H1 (cell line): ENCODE data around the gene C12orf75. TPM values are rescaled to one million over a fixed set of nuclear protein-coding genes. Genes with fewer than 3 reads are reported as not detected.

Experiments
- CTCF ChIA-PET: fragments of 300-600 bp; sonication (Branson Sonifier 250); formaldehyde crosslinking; loops from one replicate; lab custom pipeline; 2021; ENCODE audit not compliant: partially characterized antibody; lab: Charles Lee
- POLR2A ChIA-PET: fragments of 300-600 bp; sonication (Branson Sonifier 250); formaldehyde crosslinking; loops from one replicate; lab custom pipeline; 2021; ENCODE audit warnings: inconsistent platforms; ENCODE audit not compliant: partially characterized antibody; lab: Charles Lee
- DNase-seq, 2 experiments: peaks; one replicate each; pipeline versions ENCODE4 v3.0.0 to v3.0.0-alpha.2; 2010 to 2022; ENCODE audit warnings: low spot score in 2 of 2, low read depth in 1 of 2, mixed read lengths in 1 of 2
- FAIRE-seq: peaks from 2 replicates; lab custom pipeline; 2011; peaks lifted over from hg19 to GRCh38; lab: Jason Lieb, UNC
- H2AFZ ChIP-seq: 2 replicates; pipeline ENCODE4 v1.8.1; 2012; ENCODE audit warnings: low read length, inconsistent platforms
- H2AK5ac ChIP-seq: 2 replicates; pipeline ENCODE4 v1.6.1; 2013; ENCODE audit warnings: low read depth, low read length
- H2BK120ac ChIP-seq: replicated peaks from 2 replicates; pipeline ENCODE3; 2013; ENCODE audit warnings: low read depth, low read length, inconsistent platforms
- H2BK12ac ChIP-seq: 2 replicates; pipeline ENCODE4 v1.6.1; 2013; ENCODE audit warnings: low read depth, low read length
- H2BK15ac ChIP-seq: 2 replicates; pipeline ENCODE4 v1.6.1; 2013; ENCODE audit warnings: low read length
- H2BK20ac ChIP-seq: 2 replicates; pipeline ENCODE4 v1.6.1; 2013; ENCODE audit warnings: low read length
- H2BK5ac ChIP-seq: 2 replicates; pipeline ENCODE4 v1.6.1; 2013; ENCODE audit warnings: low read depth, low read length
- H3K14ac ChIP-seq: 2 replicates; pipeline ENCODE4 v1.6.1; 2013; ENCODE audit warnings: inconsistent platforms; ENCODE audit not compliant: insufficient read length
- H3K18ac ChIP-seq: 2 replicates; pipeline ENCODE4 v1.6.1; 2013; ENCODE audit warnings: low read length; ENCODE audit errors: extremely low read depth
- H3K23ac ChIP-seq: 2 replicates; pipeline ENCODE4 v1.6.1; 2013; ENCODE audit warnings: inconsistent platforms; ENCODE audit not compliant: insufficient read length
- H3K23me2 ChIP-seq: 2 replicates; pipeline ENCODE4 v1.6.1; 2013; ENCODE audit warnings: low read depth, low read length
- H3K27ac ChIP-seq: 2 replicates; pipeline ENCODE4 v1.6.1; 2011; ENCODE audit warnings: low read depth, low read length, inconsistent platforms
- H3K27me3 ChIP-seq, 4 experiments: replicated peaks in 1 of 4; 1 replicate in 1 of 4; 2 replicates in 3 of 4; pipeline versions ENCODE4 v1.6.1 to v1.8.1; 2011 to 2013; ENCODE audit warnings: low read length in 3 of 4, mild to moderate bottlenecking in 3 of 4, inconsistent platforms in 2 of 4, mixed read lengths in 2 of 4, moderate library complexity in 1 of 4; ENCODE audit not compliant: control insufficient read depth in 3 of 4, insufficient read depth in 3 of 4; ENCODE audit errors: extremely low read depth in 1 of 4
- H3K36me3 ChIP-seq, 4 experiments: 2 replicates each; pipeline versions ENCODE4 v1.6.1 to v1.8.1; 2011 to 2013; ENCODE audit warnings: mild to moderate bottlenecking in 4 of 4, low read length in 3 of 4, moderate library complexity in 2 of 4, control low read depth in 1 of 4, inconsistent platforms in 1 of 4; ENCODE audit not compliant: insufficient read depth in 4 of 4, control insufficient read depth in 2 of 4
- H3K4ac ChIP-seq: replicated peaks from 2 replicates; pipeline ENCODE3; 2013; ENCODE audit warnings: low read length, low read depth, mixed read lengths, inconsistent platforms; ENCODE audit not compliant: insufficient read length
- H3K4me1 ChIP-seq, 4 experiments: replicated peaks in 1 of 4; 1 replicate in 1 of 4; 2 replicates in 3 of 4; pipeline versions ENCODE4 v1.6.1 to v1.8.1; 2011 to 2013; ENCODE audit warnings: low read length in 3 of 4, inconsistent platforms in 2 of 4, mixed read lengths in 1 of 4; ENCODE audit not compliant: insufficient read depth in 4 of 4, control insufficient read depth in 3 of 4
- H3K4me2 ChIP-seq, 2 experiments: 2 replicates each; pipeline versions ENCODE4 v1.6.1 to v1.8.1; 2011 to 2013; ENCODE audit warnings: low read depth in 2 of 2, low read length in 2 of 2, control low read depth in 1 of 2, inconsistent platforms in 1 of 2, mild to moderate bottlenecking in 1 of 2; ENCODE audit not compliant: insufficient read depth in 1 of 2
- H3K4me3 ChIP-seq, 4 experiments: fragments of 200-600, 300-600 bp in 1 of 4; sonication (generic), shearing (Covaris generic), sonication (Bioruptor Twin) in 1 of 4; 2 replicates each; pipeline versions ENCODE4 v1.5.1 to v1.8.1; 2011 to 2016; ENCODE audit warnings: low read length in 4 of 4, low read depth in 3 of 4, control low read depth in 2 of 4, inconsistent platforms in 2 of 4, mild to moderate bottlenecking in 2 of 4, mixed read lengths in 1 of 4, moderate library complexity in 1 of 4; ENCODE audit not compliant: insufficient read depth in 2 of 4; ENCODE audit errors: extremely low read depth in 1 of 4
- H3K56ac ChIP-seq: replicated peaks from 2 replicates; pipeline ENCODE3; 2013; ENCODE audit warnings: low read depth, mild to moderate bottlenecking, mixed read lengths, low read length, inconsistent platforms; ENCODE audit not compliant: insufficient read length
- H3K79me1 ChIP-seq: 2 replicates; pipeline ENCODE4 v1.6.1; 2013; ENCODE audit warnings: low read depth, low read length, control low read depth
- H3K79me2 ChIP-seq, 2 experiments: 2 replicates each; pipeline versions ENCODE4 v1.6.1 to v1.8.1; 2012 to 2013; ENCODE audit warnings: low read length in 2 of 2, mild to moderate bottlenecking in 2 of 2, inconsistent platforms in 1 of 2; ENCODE audit not compliant: insufficient read depth in 2 of 2, control insufficient read depth in 1 of 2
- H3K9ac ChIP-seq, 4 experiments: replicated peaks in 1 of 4; 1 replicate in 1 of 4; 2 replicates in 3 of 4; pipeline versions ENCODE4 v1.6.1 to v1.8.1; 2011 to 2013; ENCODE audit warnings: low read depth in 3 of 4, low read length in 3 of 4, control low read depth in 2 of 4, mild to moderate bottlenecking in 2 of 4, moderate library complexity in 2 of 4, inconsistent platforms in 1 of 4; ENCODE audit errors: extremely low read depth in 1 of 4
- H3K9me3 ChIP-seq, 2 experiments: 2 replicates each; pipeline versions ENCODE4 v1.6.1 to v1.8.1; 2012 to 2013; ENCODE audit warnings: mild to moderate bottlenecking in 2 of 2, moderate library complexity in 2 of 2, control low read depth in 1 of 2, inconsistent platforms in 1 of 2, low read depth in 1 of 2, low read length in 1 of 2, mixed read lengths in 1 of 2; ENCODE audit not compliant: insufficient read depth in 2 of 2
- H4K20me1 ChIP-seq, 2 experiments: replicated peaks in 1 of 2; 2 replicates each; pipeline versions ENCODE3 to v1.8.1; 2011 to 2013; ENCODE audit warnings: inconsistent platforms in 2 of 2, low read length in 2 of 2, mild to moderate bottlenecking in 1 of 2; ENCODE audit not compliant: insufficient read depth in 2 of 2, control insufficient read depth in 1 of 2
- H4K5ac ChIP-seq: 2 replicates; pipeline ENCODE4 v1.6.1; 2013; ENCODE audit warnings: low read length, low read depth, mixed read lengths, inconsistent platforms; ENCODE audit not compliant: insufficient read length
- H4K8ac ChIP-seq: 2 replicates; pipeline ENCODE4 v1.8.0; 2013; ENCODE audit warnings: mild to moderate bottlenecking, moderate library complexity, low read length, inconsistent platforms; ENCODE audit not compliant: insufficient read depth; ENCODE audit errors: extremely low read depth
- H4K91ac ChIP-seq: replicated peaks from 2 replicates; pipeline ENCODE3; 2013; ENCODE audit warnings: low read length, mixed read lengths, inconsistent platforms; ENCODE audit not compliant: insufficient read length
- SP1 ChIP-seq: IDR thresholded peaks from 2 replicates; pipeline ENCODE4 v1.6.1; 2011; ENCODE audit warnings: low read depth, low read length
- WGBS, 2 experiments: shearing (Covaris generic) in 1 of 2; methylation state at CpG; one replicate each; pipeline versions ENCODE4 v1.1.6 to v1.1.7; 2013 to 2015; ENCODE audit warnings: low lambda C conversion rate in 2 of 2, mixed read lengths in 2 of 2, inconsistent platforms in 1 of 2, low coverage in 1 of 2, missing lambda C conversion rate in 1 of 2; ENCODE audit not compliant: insufficient replicate concordance in 2 of 2, insufficient coverage in 1 of 2, insufficient read length in 1 of 2; ENCODE audit errors: extremely low coverage in 1 of 2, missing lambda C conversion rate in 1 of 2; 5-methylcytosine and 5-hydroxymethylcytosine counted together
- polyA plus RNA-seq, 7 experiments: library from polyadenylated mRNA; depleted of rRNA in 3 of 7; stranded (reverse) in 5 of 7; unstranded in 2 of 7; fragments of >200 nt in 5 of 7; fragments of 200-250 nt in 2 of 7; gene quantifications; 1 replicate in 5 of 7; 2 replicates in 1 of 7; 4 replicates in 1 of 7; pipeline versions ENCODE4 v1.2.1 to v1.2.3, GENCODE V29; 2011 to 2013; ENCODE audit warnings: missing spikeins in 2 of 7, mixed read lengths in 2 of 7
- total RNA-seq: library from RNA; stranded (reverse); fragmentation: NEBNext Ultra II Directional; extraction: Animal tissue kit (Norgen Biotek cat#: 25700); gene quantifications from 2 replicates; pipeline ENCODE4 v1.2.1, GENCODE V29; 2021

Gene C12orf75
- total and polyA plus RNA-seq, 2 of the 8 experiments (the other 6 are each of a cell fraction or from before 2014, with no cell fraction given) = 26.4 to 41.2 TPM

DNA sequence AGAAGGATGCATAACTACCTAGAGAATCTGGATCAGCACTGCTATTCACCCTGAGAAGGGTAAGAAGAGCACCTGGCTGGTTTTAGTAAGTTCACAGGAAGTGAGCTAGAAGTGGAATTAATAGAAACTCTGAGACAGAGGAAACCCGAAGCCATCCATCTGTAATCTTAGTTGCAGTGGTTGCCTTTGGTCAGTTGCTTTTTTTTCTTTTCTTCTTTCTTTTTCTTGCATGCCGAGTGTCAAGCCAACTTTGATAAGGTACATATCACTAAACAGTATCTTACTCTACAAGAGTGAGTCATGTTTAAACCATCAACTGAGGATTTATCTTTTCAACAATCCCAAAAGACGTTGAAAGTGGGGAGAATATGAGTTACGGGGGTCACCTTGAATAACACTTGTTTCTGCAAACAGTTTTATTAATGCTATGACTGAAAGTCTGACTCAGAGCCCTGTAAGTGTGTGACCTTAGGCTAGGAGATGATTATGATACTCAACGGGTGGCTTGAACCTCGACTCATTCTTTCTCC is 26.7 kb downstream of the C12orf75 start:
- H3K9ac ChIP-seq = no peak overlapping the region
- no peak for TF ChIP-seq SP1
- H3K23ac ChIP-seq = no peak overlapping the region
- H2BK120ac ChIP-seq = no peak overlapping the region
- no peak overlapping the region for H3K56ac ChIP-seq
- no peak overlapping the region for H2BK20ac ChIP-seq
- no peaks in the 10 kb centered on the region for H3K36me3 ChIP-seq
- no peaks in the 10 kb centered on the region for H3K79me2 ChIP-seq
- no peaks in the 10 kb centered on the region for H4K20me1 ChIP-seq
- no peaks in the 10 kb centered on the region for H3K9me3 ChIP-seq
- no peak overlapping the region for H2BK15ac ChIP-seq
- no peak overlapping the region for H3K18ac ChIP-seq
- FAIRE-seq (no peak), DNase-seq (no peak)
- no peak overlapping the region for H3K14ac ChIP-seq
- no peaks in the 10 kb centered on the region for H3K23me2 ChIP-seq
- POLR2A ChIA-PET = interaction anchor here (1.1 to 1.2 kb wide), 2 partner anchors 24 to 36 kb away, joined by 3 read pairs; no protein-coding TSS in a partner anchor
- CTCF ChIA-PET = no interaction called here
- H3K4me3 ChIP-seq = no peak overlapping the region
- no peak overlapping the region for H2BK12ac ChIP-seq
- H3K79me1 ChIP-seq = no peaks in the 10 kb centered on the region
- no peak overlapping the region for H3K27ac ChIP-seq
- WGBS, 2 experiments = 92% methylated on average over 6 of the region's 6 CpGs; no CpG with 5 or more reads in 1 of the 2 experiments
- no peak overlapping the region for H4K8ac ChIP-seq
- no peaks in the 10 kb centered on the region for H3K27me3 ChIP-seq
- no peak overlapping the region for H3K4ac ChIP-seq
- no peak overlapping the region for H2AFZ ChIP-seq
- H2AK5ac ChIP-seq = no peak overlapping the region
- H4K5ac ChIP-seq = no peak overlapping the region
- H3K4me1 ChIP-seq = peaks cover 0 to 5% (median 3%) of the 10 kb centered on the region in 4 experiments; a peak in 3 of 7 replicates
- no peak overlapping the region for H2BK5ac ChIP-seq
- H4K91ac ChIP-seq = no peak overlapping the region
- no peak overlapping the region for H3K4me2 ChIP-seq
